GM19438 (cell line): ENCODE measurements around the gene EHMT2.

Source experiments
- ATAC-seq: cut with Tn5 transposase; IDR thresholded peaks from one replicate; pipeline ENCODE4 v1.9.1; 2021; ENCODE audit warnings: low read depth; ENCODE audit not compliant: unreplicated experiment

The EHMT2 gene

GRCh38 chr6:31892821-31893220 lies 4.7 kb downstream of the EHMT2 start:
- ATAC-seq: no peak

- no peak for ATAC-seq
Observed at GRCh38 chr6:31889331-31889972, 8.0 kb downstream of the EHMT2 start.

GRCh38 chr6:31888276-31889258 lies 8.9 kb downstream of the EHMT2 start:
- ATAC-seq: no peak

- no peak for ATAC-seq
Observed at GRCh38 chr6:31887173-31888007, 10.1 kb downstream of the EHMT2 start.

GRCh38 chr6:31886541-31886991 lies 10.9 kb downstream of the EHMT2 start:
- no peak for ATAC-seq

- ATAC-seq: no peak
Observed at GRCh38 chr6:31884528-31885035, 12.9 kb downstream of the EHMT2 start.

GRCh38 chr6:31883676-31884075 lies 13.8 kb downstream of the EHMT2 start:
- no peak for ATAC-seq

GRCh38 chr6:31882344-31882743 lies 15.2 kb downstream of the EHMT2 start:
- ATAC-seq: no peak

- no peak for ATAC-seq
Observed at GRCh38 chr6:31881136-31881859, 16.2 kb downstream of the EHMT2 start.

- no peak for ATAC-seq
Observed at GRCh38 chr6:31880616-31881015, 16.9 kb downstream of the EHMT2 start.

GRCh38 chr6:31879901-31880300 lies 17.6 kb downstream of the EHMT2 start:
- no peak for ATAC-seq

GRCh38 chr6:31879143-31879542 lies 18.4 kb downstream of the EHMT2 start:
- no peak for ATAC-seq

- ATAC-seq: no peak
Observed at GRCh38 chr6:31878726-31879125, 18.8 kb downstream of the EHMT2 start, which contains the start of gene SLC44A4. Gene SLC44A4 (minus strand): TSS chr6:31878997. CDS start chr6:31878980, 17 bp downstream.

- ATAC-seq: no peak
Observed at GRCh38 chr6:31878222-31878621, 19.3 kb downstream of the EHMT2 start.

- no peak for ATAC-seq
Observed at GRCh38 chr6:31877651-31878161, 19.8 kb downstream of the EHMT2 start.

GRCh38 chr6:31877125-31877650 lies 20.3 kb downstream of the EHMT2 start:
- no peak for ATAC-seq

- no peak for ATAC-seq
Observed at GRCh38 chr6:31876357-31876756, 21.1 kb downstream of the EHMT2 start.

- ATAC-seq: no peak
Observed at GRCh38 chr6:31875877-31876276, 21.6 kb downstream of the EHMT2 start.

GRCh38 chr6:31874836-31875572 lies 22.5 kb downstream of the EHMT2 start:
- no peak for ATAC-seq
